OCI-LY7 (cell line): ENCODE measurements around the gene OPN1LW.
"Not testable (repeated sequence)": the region's sequence is repeated elsewhere in the genome, so short reads cannot be mapped to it uniquely, and the experiment has no call there.

Experiments
- CTCF ChIP-seq: fragments of 200-600 bp; sonication (generic); conservative IDR thresholded peaks from 2 replicates; pipeline ENCODE4 v1.5.1; 2014; ENCODE audit warnings: mild to moderate bottlenecking, antibody characterized with exemption, low read length, moderate library complexity, mixed read lengths
- EZH2phosphoT487 ChIP-seq: fragments of 200-600 bp; sonication (generic); IDR thresholded peaks from 2 replicates; pipeline ENCODE4 v1.6.1; 2018; ENCODE audit warnings: low read depth, borderline replicate concordance, mild to moderate bottlenecking, mixed run types, antibody characterized with exemption, low read length, moderate library complexity, mixed read lengths

GRCh38 chrX:154194316-154194715 is 50.3 kb downstream of the OPN1LW start:
- not testable (repeated sequence) for TF ChIP-seq CTCF, EZH2phosphoT487
